Jurkat, Clone E6-1 (cell line): ENCODE data around the gene ZNF845.
A peak's percentile ranks its signal among the peaks of the same experiment; 100 is the strongest.
"Not testable (repeated sequence)": the region's sequence is repeated elsewhere in the genome, so short reads cannot be mapped to it uniquely, and the experiment has no call there.

ENCODE experiments used
- DNase-seq: peaks from one replicate; pipeline ENCODE4 v3.0.0-alpha.2; 2011; ENCODE audit warnings: low read depth, low spot score
- H3K4me3 ChIP-seq: 2 replicates; pipeline ENCODE4 v1.5.1; 2011; ENCODE audit warnings: mild to moderate bottlenecking, low read length, control low read depth, moderate library complexity

The ZNF845 gene

DNA sequence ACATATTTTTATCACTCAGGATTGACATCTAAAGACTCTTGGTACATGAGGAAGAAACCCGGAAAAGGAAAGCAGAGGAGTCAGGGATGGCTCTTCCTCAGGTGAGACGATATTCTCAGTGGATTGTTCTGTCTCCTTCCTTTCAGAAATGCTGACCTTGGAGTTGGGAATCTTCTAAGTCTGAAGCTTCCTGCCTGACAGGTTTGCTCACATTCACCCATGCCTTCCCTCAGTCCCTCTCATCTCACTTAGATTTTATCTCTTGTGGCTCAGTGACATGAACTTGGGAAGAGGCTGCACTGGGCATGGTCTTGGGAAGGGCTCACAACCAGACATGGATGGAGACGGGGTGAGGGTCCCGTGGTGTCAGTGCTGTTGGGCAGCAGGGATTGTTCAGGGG is 38.6 kb downstream of the ZNF845 start:
- no peak overlapping the region for H3K4me3 ChIP-seq
- DNase-seq = no peak

DNA sequence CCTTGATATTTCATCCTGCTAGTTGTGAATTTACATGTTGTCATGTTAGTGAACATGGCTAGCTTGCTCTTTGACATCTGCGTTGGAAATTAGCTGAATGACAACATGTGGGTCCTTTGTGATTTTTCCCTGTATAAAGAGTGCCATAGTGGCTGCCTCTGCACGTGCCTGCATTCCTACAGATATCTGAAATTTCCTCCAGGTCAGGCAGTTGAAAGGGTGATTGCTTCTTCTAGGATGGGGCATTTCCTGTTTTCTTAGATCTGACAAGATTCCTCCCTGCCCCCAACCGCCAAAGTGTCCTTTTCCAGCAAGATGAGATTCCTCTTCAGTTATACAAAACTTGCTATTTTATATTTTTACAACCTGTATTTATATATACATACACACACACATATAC is 40.7 kb downstream of the ZNF845 start:
- DNase-seq = no peak
- no peak overlapping the region for H3K4me3 ChIP-seq

DNA sequence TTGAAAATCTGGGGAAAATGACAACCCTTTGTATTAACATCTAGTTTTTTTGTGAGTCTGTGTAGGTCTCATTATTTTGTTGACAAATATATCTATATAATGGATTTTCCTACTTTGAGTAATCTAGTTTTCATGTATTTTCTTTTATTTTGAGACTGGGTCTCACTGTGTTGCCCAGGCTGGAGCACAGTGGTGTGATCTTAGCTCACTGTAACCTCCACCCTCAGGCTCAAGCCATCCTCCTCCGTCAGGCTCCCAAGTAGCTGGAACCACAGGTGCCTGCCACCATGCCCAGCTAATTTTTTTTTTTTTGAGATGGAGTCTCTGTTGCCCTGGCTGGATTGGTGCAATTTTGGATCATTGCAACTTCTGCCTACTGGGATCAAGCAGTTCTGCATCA is 41.2 kb downstream of the ZNF845 start:
- no peak for DNase-seq

DNA sequence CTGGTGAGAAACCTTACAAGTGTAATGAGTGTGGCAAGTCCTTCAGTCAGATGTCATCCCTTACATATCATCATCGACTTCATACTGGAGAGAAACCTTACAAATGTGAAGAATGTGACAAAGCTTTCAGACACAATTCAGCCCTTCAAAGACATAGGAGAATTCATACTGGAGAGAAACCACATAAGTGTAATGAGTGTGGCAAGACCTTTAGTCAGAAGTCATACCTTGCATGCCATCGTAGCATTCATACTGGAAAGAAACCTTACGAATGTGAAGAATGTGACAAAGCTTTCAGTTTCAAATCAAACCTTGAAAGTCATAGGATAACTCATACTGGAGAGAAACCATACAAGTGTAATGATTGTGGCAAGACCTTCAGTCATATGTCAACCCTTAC is 47.8 kb downstream of the ZNF845 start:
- H3K4me3 ChIP-seq = no peak overlapping the region
- DNase-seq = no peak

More for the DNA sequence above, 41.2 kb downstream of the ZNF845 start:
- H3K4me3 ChIP-seq = no peak overlapping the region

DNA sequence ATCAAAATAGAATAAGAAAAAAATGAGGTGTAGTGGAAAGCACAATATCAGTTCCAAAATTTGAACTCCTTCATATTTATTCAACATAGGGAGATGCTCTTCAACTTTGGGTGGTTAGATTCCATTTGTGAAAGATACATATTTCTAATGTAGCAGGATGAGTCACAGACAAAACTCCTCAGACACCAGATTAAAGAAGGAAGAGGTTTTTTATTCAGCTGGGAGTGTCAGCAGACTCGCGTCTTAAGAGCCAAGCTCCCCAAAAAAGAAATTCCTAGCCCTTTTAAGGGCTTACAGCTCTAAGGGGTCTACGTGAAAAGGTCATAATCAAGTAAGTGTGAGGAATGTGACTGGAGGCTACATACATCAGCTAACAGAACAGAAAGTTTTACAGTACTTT is 54.6 kb downstream of the ZNF845 start:
- no peak for DNase-seq
- no peak overlapping the region for H3K4me3 ChIP-seq

DNA sequence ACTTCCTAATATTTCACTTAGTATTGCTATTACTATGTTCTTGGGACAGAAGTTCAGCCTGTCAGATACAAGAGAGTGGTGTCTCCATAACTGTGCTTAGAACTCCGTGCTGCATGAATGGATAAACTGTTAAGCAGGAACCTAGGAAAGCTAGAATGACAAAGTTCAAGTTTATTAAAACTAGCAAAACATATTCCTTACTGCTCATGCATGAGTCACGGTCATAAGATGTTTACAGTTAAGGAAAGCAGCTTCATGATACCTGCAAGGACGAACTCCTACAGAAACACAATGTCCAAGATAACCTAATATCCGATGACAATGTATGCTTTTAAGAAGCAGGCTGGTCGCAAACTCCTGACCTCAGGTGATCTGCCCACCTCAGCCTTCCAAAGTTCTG is 55.4 kb downstream of the ZNF845 start:
- no peak for DNase-seq
- no peak overlapping the region for H3K4me3 ChIP-seq

DNA sequence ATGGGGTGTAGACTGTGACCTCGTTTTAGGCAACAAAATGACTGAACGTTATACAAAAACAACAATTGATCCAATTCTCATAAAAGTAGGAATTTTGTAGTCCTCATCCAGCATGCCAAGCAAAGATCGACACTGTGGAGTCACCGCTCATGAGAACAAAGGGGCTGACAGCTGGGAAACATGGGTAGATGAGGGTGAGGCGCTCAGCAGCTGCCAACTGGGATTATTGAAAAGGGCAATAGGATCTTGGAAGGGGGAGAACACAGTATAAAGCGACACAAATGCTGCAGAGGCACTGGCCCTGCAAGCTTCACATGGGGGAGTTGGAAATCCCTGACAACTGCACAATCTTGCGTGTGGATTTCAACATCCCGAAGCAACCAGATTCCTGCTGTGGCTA is 56.0 kb downstream of the ZNF845 start:
- H3K4me3 ChIP-seq = no peak overlapping the region
- no peak for DNase-seq

DNA sequence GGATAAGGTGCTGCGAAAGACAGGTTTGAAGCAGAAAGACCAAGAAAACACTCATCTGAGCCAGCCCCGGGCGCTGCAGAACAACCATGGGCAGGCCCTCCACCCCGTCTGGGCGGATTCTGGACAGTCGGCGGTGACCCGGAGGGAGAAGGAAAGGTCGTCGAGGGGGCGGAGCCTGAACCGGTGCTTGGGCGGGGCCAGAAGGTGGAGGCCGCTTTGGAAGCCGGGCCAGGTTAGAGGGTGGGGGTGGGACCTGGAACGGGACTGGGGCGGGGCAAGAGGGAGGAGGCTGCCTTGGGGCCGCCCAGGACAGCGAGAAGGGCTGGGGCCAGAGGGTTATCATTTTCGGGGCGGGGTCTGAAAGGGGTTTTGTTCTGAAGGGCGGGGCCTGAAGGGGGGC is 56.4 kb downstream of the ZNF845 start:
- no peak for DNase-seq
- no peak overlapping the region for H3K4me3 ChIP-seq

DNA sequence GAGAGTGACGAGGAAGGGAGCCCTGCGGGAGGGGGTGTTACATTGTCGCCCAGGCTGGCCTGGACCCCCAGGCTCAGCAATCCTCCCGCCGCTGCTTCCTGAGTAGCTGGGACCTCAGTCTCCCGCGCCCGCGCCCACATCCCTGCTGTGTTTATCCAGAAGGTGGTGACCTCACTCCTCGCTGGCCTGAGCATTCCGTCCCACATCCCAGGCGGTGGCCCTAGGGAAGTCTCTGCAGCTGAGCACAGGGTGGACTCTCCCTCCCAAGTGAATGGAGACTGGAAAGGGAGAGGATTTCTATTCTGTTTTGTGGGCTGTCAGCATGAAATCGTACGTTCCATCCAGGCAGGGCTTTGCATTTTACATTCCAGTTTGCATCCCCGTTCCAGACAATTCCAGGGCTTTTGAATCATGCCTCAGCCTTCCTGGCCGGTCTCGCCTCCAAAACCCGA is 61.0 kb downstream of the ZNF845 start:
- H3K4me3 ChIP-seq = peak overlapping the region; percentile 80
- DNase-seq = no peak

DNA sequence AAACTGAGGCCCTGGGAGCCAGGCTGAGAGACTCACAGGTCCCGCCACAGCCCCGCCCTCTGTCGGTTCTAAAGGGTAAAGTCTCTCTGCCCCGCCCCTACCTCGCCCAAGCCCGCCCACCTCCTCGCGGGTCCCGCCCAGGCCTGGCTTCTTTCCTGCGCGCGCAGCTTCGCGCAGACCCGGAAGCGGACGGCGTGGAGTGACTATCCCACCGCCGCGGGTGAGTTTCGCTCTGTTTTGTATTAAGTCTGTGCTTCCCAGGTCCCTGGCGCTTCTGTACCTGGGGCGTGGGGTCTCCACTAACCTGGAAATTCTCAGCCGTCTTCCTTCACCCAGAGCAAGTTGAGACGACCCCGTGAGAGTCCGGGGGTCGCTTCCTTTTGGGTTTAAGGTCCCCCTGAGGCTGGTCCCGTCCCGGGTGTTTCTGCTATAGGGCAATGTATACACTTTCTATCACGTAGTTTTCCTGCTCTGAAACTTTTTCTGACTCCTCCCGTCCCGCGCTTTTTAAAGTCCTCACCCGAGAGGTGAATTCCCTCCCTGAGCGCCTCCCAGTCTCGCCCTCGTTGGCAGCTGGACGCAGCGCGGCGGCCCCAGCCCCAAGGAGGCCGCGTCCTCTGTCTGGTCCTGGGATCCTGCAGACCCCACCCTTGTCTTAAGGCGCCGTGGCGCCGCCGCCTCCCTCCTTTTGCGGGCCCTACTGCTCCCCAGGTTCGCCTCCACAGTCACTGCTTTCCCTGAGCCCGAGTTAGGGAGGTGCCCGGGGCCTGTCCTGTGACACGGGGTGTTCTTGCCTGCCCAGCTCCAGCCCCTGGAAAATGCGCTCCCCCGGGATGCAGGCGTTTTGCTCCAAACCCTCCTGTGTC is 61.7 kb downstream of the ZNF845 start, which contains the start of gene ZNF765:
Gene ZNF765, plus strand, starts transcription at position 176 of the 866 bp plus-strand sequence. CDS start 2,867 bp downstream, outside the sequence.
- H3K4me3 ChIP-seq = peak within 1 kb of the TSS; percentile 80
- peak; percentile 83 for DNase-seq

DNA sequence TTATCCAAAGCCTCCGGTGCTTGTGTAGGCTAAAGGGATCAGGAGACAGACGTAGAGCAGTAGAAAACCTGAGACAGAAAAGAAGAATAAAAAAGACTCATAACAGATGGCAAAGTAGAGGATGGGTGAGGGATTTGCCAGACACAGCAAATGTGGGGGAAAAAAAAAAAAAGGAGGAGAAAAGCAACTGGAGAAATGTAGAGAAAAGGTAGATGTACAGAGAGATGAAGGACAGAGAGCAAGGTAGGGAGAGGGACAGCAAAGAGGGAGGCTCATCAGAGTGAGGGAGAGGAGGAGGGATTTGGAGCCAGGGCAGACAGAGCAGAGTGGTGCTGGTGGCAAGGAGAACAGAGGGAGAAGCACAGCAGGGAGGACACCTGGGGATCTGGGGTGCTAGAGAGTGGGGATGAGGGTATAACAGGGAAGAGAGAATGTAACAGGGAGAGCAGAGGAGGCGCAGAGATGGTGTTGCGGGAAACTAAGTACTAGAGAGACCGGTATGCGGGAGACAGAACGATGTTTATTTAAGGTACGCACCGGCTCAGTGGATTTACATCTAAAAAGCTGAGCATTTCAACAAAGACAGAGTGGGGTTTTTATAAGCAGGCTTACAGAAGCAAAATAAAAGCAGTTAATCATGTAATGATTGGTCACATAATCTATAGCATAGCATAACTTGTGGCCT is 62.4 kb downstream of the ZNF845 start:
- DNase-seq = not testable (repeated sequence)
- H3K4me3 ChIP-seq = peak overlapping the region; percentile 80

DNA sequence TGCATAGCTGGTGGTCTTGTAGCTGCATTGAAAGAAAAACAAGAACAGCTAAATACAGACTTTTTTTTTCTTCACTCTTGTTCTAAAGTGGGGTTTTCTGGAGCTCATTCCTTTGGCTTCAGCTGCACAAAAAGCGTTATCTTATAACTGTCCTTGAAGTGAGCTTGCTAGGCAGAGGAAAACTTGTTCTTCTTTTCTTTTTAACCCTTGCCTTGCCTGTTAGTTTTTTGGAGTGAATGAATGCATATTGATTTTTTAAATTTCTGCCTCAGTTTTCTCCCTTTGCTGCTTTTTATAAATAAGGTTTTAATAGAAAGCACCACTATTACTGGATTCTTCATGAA is 62.9 kb downstream of the ZNF845 start:
- H3K4me3 ChIP-seq = no peak overlapping the region
- DNase-seq = no peak

DNA sequence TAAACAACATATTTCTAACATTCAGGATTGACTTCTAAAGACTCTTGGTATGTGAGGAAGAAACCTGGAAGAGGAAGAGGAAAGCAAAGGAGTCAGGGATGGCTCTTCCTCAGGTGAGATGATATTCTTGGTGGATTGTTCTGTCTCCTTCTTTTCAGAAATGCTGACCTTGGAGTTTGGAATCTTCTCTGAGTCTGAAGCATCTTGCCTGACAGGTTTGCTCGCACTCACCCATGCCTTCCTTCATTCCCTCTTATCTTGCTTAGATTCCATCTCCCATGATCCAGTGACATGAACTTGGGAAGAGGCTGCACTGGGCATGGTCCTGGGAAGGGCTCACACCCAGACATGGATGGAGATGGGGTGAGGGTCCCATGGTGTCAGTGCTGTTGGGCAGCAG is 64.4 kb downstream of the ZNF845 start:
- H3K4me3 ChIP-seq, DNase-seq: not testable (repeated sequence)
